Lower lobe of right lung (tissue), 2 donors: Measurements from ENCODE around the gene WWTR1. TPM values are rescaled to one million over a fixed set of nuclear protein-coding genes. Genes with fewer than 3 reads are reported as not detected.

Experiments used
- ATAC-seq, 2 donors: fragments of 200-7000 bp; cut with Tn5 transposase; one replicate each; pipeline ENCODE4 v1.9.1; 2020 to 2022; ENCODE audit warnings: mild to moderate bottlenecking in 2 of 2, moderate library complexity in 2 of 2
- DNase-seq: peaks from one replicate; pipeline ENCODE4 v3.0.0-alpha.2; 2020
- H3K27ac ChIP-seq: fragments of 200-600 bp; one replicate; pipeline ENCODE4 v1.8.0; 2022
- H3K27me3 ChIP-seq: fragments of 200-600 bp; one replicate; pipeline ENCODE4 v1.8.0; 2022; ENCODE audit warnings: low read depth
- H3K36me3 ChIP-seq: fragments of 200-600 bp; one replicate; pipeline ENCODE4 v1.8.0; 2022; ENCODE audit warnings: mild to moderate bottlenecking
- H3K4me1 ChIP-seq: fragments of 200-600 bp; one replicate; pipeline ENCODE4 v1.8.0; 2022
- H3K4me3 ChIP-seq: fragments of 200-600 bp; one replicate; pipeline ENCODE4 v1.8.0; 2022; ENCODE audit warnings: mild to moderate bottlenecking
- H3K9me3 ChIP-seq: fragments of 200-600 bp; one replicate; pipeline ENCODE4 v1.8.0; 2022
- CTCF ChIP-seq: fragments of 200-600 bp; IDR thresholded peaks from one replicate; pipeline ENCODE4 v1.8.0; 2022; ENCODE audit warnings: antibody characterized with exemption, mild to moderate bottlenecking
- intact Hi-C: fragments of 100-400 bp; cut with DNase I; formaldehyde crosslinking; loops from one replicate; pipeline ENCODE4 v1.11.0; 2022
- total RNA-seq: library from RNA; stranded (reverse); fragmentation: NEBNext Ultra II Directional; extraction: Animal tissue kit (Norgen Biotek cat#: 25700); gene quantifications from one replicate; pipeline ENCODE4 v1.2.1, GENCODE V29; 2021
- donor health status: DM: no; HTN: yes; CAD: no; lungs with severe emphysema.

The WWTR1 gene
- total RNA-seq, 1 donor from 2014 or later, result 89.5 TPM

- Histone ChIP-seq H3K4me3 (no peak overlapping the region), H3K9me3 (no peaks in the 10 kb centered on the region), H3K4me1 (peaks cover 32% of the 10 kb centered on the region), H3K36me3 (no peaks in the 10 kb centered on the region), H3K27me3 (no peaks in the 10 kb centered on the region), H3K27ac (no peak overlapping the region)
- intact Hi-C loops, result no loop called here
- no peak for TF ChIP-seq CTCF
- ATAC-seq, result peak in 1 of 2 donors; percentile 25
- DNase-seq, result no peak
Observed at GRCh38 chr3:149554826-149555225, 103.0 kb downstream of the WWTR1 start.

- H3K9me3 ChIP-seq, result no peaks in the 10 kb centered on the region
- DNase-seq (no peak), ATAC-seq (peak; percentile 21 to 39)
- TF ChIP-seq CTCF, result no peak
- intact Hi-C loops, result no loop called here
- peaks cover 32% of the 10 kb centered on the region for H3K4me1 ChIP-seq
- no peaks in the 10 kb centered on the region for H3K27me3 ChIP-seq
- peak overlapping the region; percentile 25 for H3K27ac ChIP-seq
- H3K4me3 ChIP-seq, result no peak overlapping the region
- no peaks in the 10 kb centered on the region for H3K36me3 ChIP-seq
Observed at GRCh38 chr3:149553781-149554451, 103.9 kb downstream of the WWTR1 start.

GRCh38 chr3:149552700-149553099 lies 105.1 kb downstream of the WWTR1 start:
- ATAC-seq (no peak), DNase-seq (no peak)
- Histone ChIP-seq H3K4me1 (peaks cover 44% of the 10 kb centered on the region), H3K4me3 (no peak overlapping the region), H3K27me3 (no peaks in the 10 kb centered on the region), H3K9me3 (no peaks in the 10 kb centered on the region), H3K27ac (no peak overlapping the region), H3K36me3 (no peaks in the 10 kb centered on the region)
- intact Hi-C loops, result no loop called here
- no peak for TF ChIP-seq CTCF

- intact Hi-C loops, result no loop called here
- ATAC-seq (no peak), DNase-seq (no peak)
- Histone ChIP-seq H3K27ac (no peak overlapping the region), H3K4me1 (peaks cover 46% of the 10 kb centered on the region), H3K4me3 (no peak overlapping the region), H3K36me3 (no peaks in the 10 kb centered on the region), H3K9me3 (no peaks in the 10 kb centered on the region), H3K27me3 (no peaks in the 10 kb centered on the region)
- no peak for TF ChIP-seq CTCF
Observed at GRCh38 chr3:149551500-149551899, 106.3 kb downstream of the WWTR1 start.

- TF ChIP-seq CTCF, result no peak
- intact Hi-C loops, result no loop called here
- H3K27me3 ChIP-seq, result no peaks in the 10 kb centered on the region
- H3K4me3 ChIP-seq, result no peak overlapping the region
- no peak for DNase-seq
- no peaks in the 10 kb centered on the region for H3K36me3 ChIP-seq
- no peak for ATAC-seq
- H3K4me1 ChIP-seq, result peaks cover 26% of the 10 kb centered on the region
- peak overlapping the region; percentile 62 for H3K27ac ChIP-seq
- no peaks in the 10 kb centered on the region for H3K9me3 ChIP-seq
Observed at GRCh38 chr3:149548669-149549065, 109.2 kb downstream of the WWTR1 start.
